ENCODE measurements around the gene ANKS1A. TPM values are rescaled to one million over a fixed set of nuclear protein-coding genes. Genes with fewer than 3 reads are reported as not detected.

Gene ANKS1A
- total RNA-seq, 2 donors from 2014 or later = 34.9 to 36.4 TPM

DNA sequence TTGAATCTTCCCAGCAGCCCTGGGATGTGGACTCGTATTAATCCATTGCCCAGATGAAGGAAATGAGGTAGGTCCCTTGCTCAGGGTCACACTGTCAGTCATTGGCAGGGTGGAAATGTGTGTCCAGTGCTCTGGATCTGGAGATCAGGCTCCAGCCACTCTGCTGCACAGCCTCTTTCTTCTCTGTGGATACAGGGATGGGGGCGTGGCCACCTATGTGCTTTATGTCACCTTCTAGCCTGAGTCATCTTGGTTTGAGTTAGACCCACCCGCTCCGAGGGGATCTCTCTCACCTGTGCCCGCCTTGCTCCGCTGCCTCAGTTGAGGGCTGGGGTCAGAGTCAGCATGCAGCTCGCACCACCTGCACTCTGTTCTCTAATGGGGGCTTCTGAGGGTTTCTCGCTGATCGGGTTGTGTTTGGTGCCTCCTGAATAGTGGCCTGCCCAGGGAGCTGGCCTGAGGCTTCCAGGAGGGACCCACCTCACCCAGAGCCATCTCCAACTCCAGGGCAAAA is 172.1 kb downstream of the ANKS1A start:
- DNase-seq = no peak
- TF ChIP-seq, protein P1, sequence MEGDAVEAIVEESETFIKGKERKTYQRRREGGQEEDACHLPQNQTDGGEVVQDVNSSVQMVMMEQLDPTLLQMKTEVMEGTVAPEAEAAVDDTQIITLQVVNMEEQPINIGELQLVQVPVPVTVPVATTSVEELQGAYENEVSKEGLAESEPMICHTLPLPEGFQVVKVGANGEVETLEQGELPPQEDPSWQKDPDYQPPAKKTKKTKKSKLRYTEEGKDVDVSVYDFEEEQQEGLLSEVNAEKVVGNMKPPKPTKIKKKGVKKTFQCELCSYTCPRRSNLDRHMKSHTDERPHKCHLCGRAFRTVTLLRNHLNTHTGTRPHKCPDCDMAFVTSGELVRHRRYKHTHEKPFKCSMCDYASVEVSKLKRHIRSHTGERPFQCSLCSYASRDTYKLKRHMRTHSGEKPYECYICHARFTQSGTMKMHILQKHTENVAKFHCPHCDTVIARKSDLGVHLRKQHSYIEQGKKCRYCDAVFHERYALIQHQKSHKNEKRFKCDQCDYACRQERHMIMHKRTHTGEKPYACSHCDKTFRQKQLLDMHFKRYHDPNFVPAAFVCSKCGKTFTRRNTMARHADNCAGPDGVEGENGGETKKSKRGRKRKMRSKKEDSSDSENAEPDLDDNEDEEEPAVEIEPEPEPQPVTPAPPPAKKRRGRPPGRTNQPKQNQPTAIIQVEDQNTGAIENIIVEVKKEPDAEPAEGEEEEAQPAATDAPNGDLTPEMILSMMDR (conservative IDR thresholded peaks at IDR 0.05) = no peak
- Histone ChIP-seq H3K4me1 (ENCODE audit: control insufficient read depth, insufficient read depth, low read length) (no peaks in the 10 kb centered on the region), H3K4me3 (ENCODE audit: low read length) (no peak overlapping the region), H3K27me3 (ENCODE audit: control insufficient read depth, insufficient read depth, low read length, poor library complexity, severe bottlenecking) (no peaks in the 10 kb centered on the region), H3K9ac (ENCODE audit: extremely low read depth, low read length, poor library complexity, severe bottlenecking) (no peak overlapping the region), H3K27ac (ENCODE audit: low read depth, low read length) (no peak overlapping the region), H3K9me3 (ENCODE audit: control insufficient read depth, low read length) (no peaks in the 10 kb centered on the region), H3K36me3 (ENCODE audit: control insufficient read depth, insufficient read depth, low read length) (peaks cover 27% of the 10 kb centered on the region)
- Mint-ChIP-seq H3K36me3 (ENCODE audit: low read depth) (peaks cover 49% of the 10 kb centered on the region), H3K4me3 (no peak overlapping the region), H3K9me3 (no peaks in the 10 kb centered on the region), H3K27me3 (ENCODE audit: insufficient read depth) (no peaks in the 10 kb centered on the region), H3K4me1 (peaks cover 2% of the 10 kb centered on the region), H3K27ac (peak overlapping the region; percentile 27)
- 94 to 96% methylated on average over 5 to 9 of the region's 9 CpGs for WGBS, 2 experiments (ENCODE audit: insufficient coverage in 1 of 2, insufficient read length in 1 of 2)

GRCh38 chr6:35061651-35062410 is 172.8 kb downstream of the ANKS1A start:
- Histone ChIP-seq H3K4me1 (ENCODE audit: control insufficient read depth, insufficient read depth, low read length) (no peaks in the 10 kb centered on the region), H3K27ac (ENCODE audit: low read depth, low read length) (no peak overlapping the region), H3K27me3 (ENCODE audit: control insufficient read depth, insufficient read depth, low read length, poor library complexity, severe bottlenecking) (no peaks in the 10 kb centered on the region), H3K4me3 (ENCODE audit: low read length) (no peak overlapping the region), H3K36me3 (ENCODE audit: control insufficient read depth, insufficient read depth, low read length) (peaks cover 27% of the 10 kb centered on the region), H3K9me3 (ENCODE audit: control insufficient read depth, low read length) (no peaks in the 10 kb centered on the region), H3K9ac (ENCODE audit: extremely low read depth, low read length, poor library complexity, severe bottlenecking) (no peak overlapping the region)
- Mint-ChIP-seq H3K9me3 (no peaks in the 10 kb centered on the region), H3K36me3 (ENCODE audit: low read depth) (peaks cover 48% of the 10 kb centered on the region), H3K27ac (no peak overlapping the region), H3K27me3 (ENCODE audit: insufficient read depth) (no peaks in the 10 kb centered on the region), H3K4me3 (no peak overlapping the region), H3K4me1 (peaks cover 2% of the 10 kb centered on the region)
- no peak for DNase-seq
- 94 to 95% methylated on average over 12 to 16 of the region's 16 CpGs for WGBS, 2 experiments (ENCODE audit: insufficient coverage in 1 of 2, insufficient read length in 1 of 2)
- TF ChIP-seq, protein P1 (conservative IDR thresholded peaks at IDR 0.05) = no peak

GRCh38 chr6:35062676-35063574 is 173.9 kb downstream of the ANKS1A start:
- Histone ChIP-seq H3K4me1 (ENCODE audit: control insufficient read depth, insufficient read depth, low read length) (no peaks in the 10 kb centered on the region), H3K9me3 (ENCODE audit: control insufficient read depth, low read length) (no peaks in the 10 kb centered on the region), H3K27me3 (ENCODE audit: control insufficient read depth, insufficient read depth, low read length, poor library complexity, severe bottlenecking) (no peaks in the 10 kb centered on the region), H3K27ac (ENCODE audit: low read depth, low read length) (no peak overlapping the region), H3K9ac (ENCODE audit: extremely low read depth, low read length, poor library complexity, severe bottlenecking) (no peak overlapping the region), H3K4me3 (ENCODE audit: low read length) (no peak overlapping the region), H3K36me3 (ENCODE audit: control insufficient read depth, insufficient read depth, low read length) (peaks cover 34% of the 10 kb centered on the region)
- Mint-ChIP-seq H3K27me3 (ENCODE audit: insufficient read depth) (no peaks in the 10 kb centered on the region), H3K9me3 (no peaks in the 10 kb centered on the region), H3K27ac (no peak overlapping the region), H3K4me3 (no peak overlapping the region), H3K4me1 (peaks cover 2% of the 10 kb centered on the region), H3K36me3 (ENCODE audit: low read depth) (peaks cover 42% of the 10 kb centered on the region)
- 95 to 97% methylated on average over 5 to 14 of the region's 14 CpGs for WGBS, 2 experiments (ENCODE audit: insufficient coverage in 1 of 2, insufficient read length in 1 of 2)
- TF ChIP-seq, protein P1 (conservative IDR thresholded peaks at IDR 0.05) = no peak
- no peak for DNase-seq

Measured in endodermal cell (in vitro differentiated cells).